ENCODE results near the gene PRADC1. TPM values are rescaled to one million over a fixed set of nuclear protein-coding genes. Genes with fewer than 3 reads are reported as not detected.

PRADC1 gene
- total RNA-seq (2014; rRNA removed; shearing (Covaris generic)) (6.5 and 8.6 TPM in 2 replicates), polyA plus RNA-seq (2016; fragmentation: Nextera tagmentation; extraction: Ambion mirVana) (6.8 and 8.3 TPM in 2 replicates)
- long read RNA-seq, transcript PRADC1-201 (5 exons, 1,083 nt): major isoform, 6 of 6 reads
- long read RNA-seq, partial matches to known transcripts: 0 of 6 reads
- long read RNA-seq, other reads (novel, unspliced or antisense): 0 of 6 reads

DNA sequence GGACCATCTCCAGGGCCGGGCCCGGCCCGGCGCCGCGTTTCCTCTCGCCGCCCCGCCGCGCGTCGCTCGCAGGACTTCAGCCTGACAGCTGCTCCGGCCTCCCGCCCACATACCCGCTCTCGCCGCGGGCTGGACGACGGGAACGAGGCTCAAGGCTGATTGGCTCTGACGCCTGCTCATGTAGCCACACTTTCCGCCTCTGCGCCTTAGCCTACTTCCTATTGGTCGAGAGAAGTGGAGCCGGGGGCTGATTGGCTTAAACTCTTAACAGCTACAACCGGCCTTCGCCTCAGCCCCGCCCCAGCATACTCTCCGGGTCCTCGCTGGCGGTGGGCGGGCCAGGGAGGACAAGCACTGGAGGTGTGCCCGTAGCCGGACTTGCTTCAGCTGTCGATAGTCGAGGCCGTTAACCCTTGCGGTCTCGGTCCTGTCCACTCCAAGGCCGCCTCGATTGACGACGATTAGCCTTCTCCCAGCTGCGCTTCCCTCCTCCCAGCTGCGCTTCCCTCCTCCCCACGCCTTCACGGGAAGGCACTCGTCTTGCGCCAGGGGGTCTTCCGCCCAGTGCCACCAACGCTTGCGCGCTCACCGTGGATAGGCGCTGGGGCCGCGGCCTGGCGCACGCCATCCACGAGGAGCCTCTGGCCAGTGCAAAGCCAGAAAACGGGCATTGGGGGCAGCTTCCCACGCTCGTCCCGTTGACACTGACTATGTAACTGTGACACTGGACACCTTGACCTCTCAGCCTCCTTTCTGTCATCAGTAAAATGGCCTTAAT is at the start of gene PRADC1:
PRADC1 (minus strand) TSS at position 86 of the 778 bp plus-strand sequence; CDS start at position 7, 79 bp downstream.
- Mint-ChIP-seq H3K36me3 (ENCODE audit: low read depth) (peaks cover 22% of the 10 kb centered on the region), H3K27ac (peak within 1 kb of the TSS; percentile 97)
- peaks cover 7% of the 10 kb centered on the region; the same call in 1 of the 2 replicates for H3F3A ChIP-seq (replicated peaks; ENCODE audit: low read depth)

More for the DNA sequence above, at the start of gene PRADC1:
- Histone ChIP-seq H3K79me2 (replicated peaks; ENCODE audit: insufficient read depth) (peaks cover 43% of the 10 kb centered on the region), H3K4me1 (ENCODE audit: insufficient read depth) (peaks cover 29% of the 10 kb centered on the region), H3K36me3 (ENCODE audit: insufficient read depth) (no peaks in the 10 kb centered on the region), H4K20me1 (replicated peaks; ENCODE audit: insufficient read depth) (peaks cover 28% of the 10 kb centered on the region), H3K27me3 (ENCODE audit: insufficient read depth) (no peaks in the 10 kb centered on the region), H2AFZ (peak within 1 kb of the TSS; percentile 99), H3K4me2 (peak within 1 kb of the TSS; percentile 91), H3K27ac (ENCODE audit: low read depth) (peak within 1 kb of the TSS; percentile 11; the same call in 1 of the 2 replicates), H3K9me2 (ENCODE audit: insufficient read depth) (no peaks in the 10 kb centered on the region), H3K4me3 (peak within 1 kb of the TSS; percentile 99)
- TF ChIP-seq EZH2 (IDR thresholded peaks at IDR 0.05; ENCODE audit: low read depth, unreplicated experiment) (no peak), STAT1 (IDR thresholded peaks at IDR 0.05; ENCODE audit: unreplicated experiment) (no peak), NANOG (IDR thresholded peaks at IDR 0.05; ENCODE audit: borderline replicate concordance) (no peak), JUNB (IDR thresholded peaks at IDR 0.05; ENCODE audit: unreplicated experiment) (no peak), ZNF114 (CRISPR knock-in tag; IDR thresholded peaks at IDR 0.05) (no peak), ZNF331 (CRISPR knock-in tag; IDR thresholded peaks at IDR 0.05; ENCODE audit: low read depth) (no peak), ETS1 (IDR thresholded peaks at IDR 0.05) (0 out of 2 replicates have a peak, but pooled peaks have one; percentile 40), CREB1 (CRISPR knock-in tag; IDR thresholded peaks at IDR 0.05; ENCODE audit: low read depth) (peak; percentile 81), POLR2AphosphoS5 (IDR thresholded peaks at IDR 0.05; ENCODE audit: low read depth) (0 out of 2 replicates have a peak, but pooled peaks have one; percentile 37), EZH2phosphoT487 (IDR thresholded peaks at IDR 0.05; ENCODE audit: unreplicated experiment) (no peak)
- TF ChIP-seq, protein P1, sequence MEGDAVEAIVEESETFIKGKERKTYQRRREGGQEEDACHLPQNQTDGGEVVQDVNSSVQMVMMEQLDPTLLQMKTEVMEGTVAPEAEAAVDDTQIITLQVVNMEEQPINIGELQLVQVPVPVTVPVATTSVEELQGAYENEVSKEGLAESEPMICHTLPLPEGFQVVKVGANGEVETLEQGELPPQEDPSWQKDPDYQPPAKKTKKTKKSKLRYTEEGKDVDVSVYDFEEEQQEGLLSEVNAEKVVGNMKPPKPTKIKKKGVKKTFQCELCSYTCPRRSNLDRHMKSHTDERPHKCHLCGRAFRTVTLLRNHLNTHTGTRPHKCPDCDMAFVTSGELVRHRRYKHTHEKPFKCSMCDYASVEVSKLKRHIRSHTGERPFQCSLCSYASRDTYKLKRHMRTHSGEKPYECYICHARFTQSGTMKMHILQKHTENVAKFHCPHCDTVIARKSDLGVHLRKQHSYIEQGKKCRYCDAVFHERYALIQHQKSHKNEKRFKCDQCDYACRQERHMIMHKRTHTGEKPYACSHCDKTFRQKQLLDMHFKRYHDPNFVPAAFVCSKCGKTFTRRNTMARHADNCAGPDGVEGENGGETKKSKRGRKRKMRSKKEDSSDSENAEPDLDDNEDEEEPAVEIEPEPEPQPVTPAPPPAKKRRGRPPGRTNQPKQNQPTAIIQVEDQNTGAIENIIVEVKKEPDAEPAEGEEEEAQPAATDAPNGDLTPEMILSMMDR (conservative IDR thresholded peaks at IDR 0.05; ENCODE audit: low read depth in 2 of 2): no peak
- TF ChIP-seq, protein P2, sequence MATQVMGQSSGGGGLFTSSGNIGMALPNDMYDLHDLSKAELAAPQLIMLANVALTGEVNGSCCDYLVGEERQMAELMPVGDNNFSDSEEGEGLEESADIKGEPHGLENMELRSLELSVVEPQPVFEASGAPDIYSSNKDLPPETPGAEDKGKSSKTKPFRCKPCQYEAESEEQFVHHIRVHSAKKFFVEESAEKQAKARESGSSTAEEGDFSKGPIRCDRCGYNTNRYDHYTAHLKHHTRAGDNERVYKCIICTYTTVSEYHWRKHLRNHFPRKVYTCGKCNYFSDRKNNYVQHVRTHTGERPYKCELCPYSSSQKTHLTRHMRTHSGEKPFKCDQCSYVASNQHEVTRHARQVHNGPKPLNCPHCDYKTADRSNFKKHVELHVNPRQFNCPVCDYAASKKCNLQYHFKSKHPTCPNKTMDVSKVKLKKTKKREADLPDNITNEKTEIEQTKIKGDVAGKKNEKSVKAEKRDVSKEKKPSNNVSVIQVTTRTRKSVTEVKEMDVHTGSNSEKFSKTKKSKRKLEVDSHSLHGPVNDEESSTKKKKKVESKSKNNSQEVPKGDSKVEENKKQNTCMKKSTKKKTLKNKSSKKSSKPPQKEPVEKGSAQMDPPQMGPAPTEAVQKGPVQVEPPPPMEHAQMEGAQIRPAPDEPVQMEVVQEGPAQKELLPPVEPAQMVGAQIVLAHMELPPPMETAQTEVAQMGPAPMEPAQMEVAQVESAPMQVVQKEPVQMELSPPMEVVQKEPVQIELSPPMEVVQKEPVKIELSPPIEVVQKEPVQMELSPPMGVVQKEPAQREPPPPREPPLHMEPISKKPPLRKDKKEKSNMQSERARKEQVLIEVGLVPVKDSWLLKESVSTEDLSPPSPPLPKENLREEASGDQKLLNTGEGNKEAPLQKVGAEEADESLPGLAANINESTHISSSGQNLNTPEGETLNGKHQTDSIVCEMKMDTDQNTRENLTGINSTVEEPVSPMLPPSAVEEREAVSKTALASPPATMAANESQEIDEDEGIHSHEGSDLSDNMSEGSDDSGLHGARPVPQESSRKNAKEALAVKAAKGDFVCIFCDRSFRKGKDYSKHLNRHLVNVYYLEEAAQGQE (IDR thresholded peaks at IDR 0.05; ENCODE audit: unreplicated experiment): no peak
- TF ChIP-seq, protein P3, sequence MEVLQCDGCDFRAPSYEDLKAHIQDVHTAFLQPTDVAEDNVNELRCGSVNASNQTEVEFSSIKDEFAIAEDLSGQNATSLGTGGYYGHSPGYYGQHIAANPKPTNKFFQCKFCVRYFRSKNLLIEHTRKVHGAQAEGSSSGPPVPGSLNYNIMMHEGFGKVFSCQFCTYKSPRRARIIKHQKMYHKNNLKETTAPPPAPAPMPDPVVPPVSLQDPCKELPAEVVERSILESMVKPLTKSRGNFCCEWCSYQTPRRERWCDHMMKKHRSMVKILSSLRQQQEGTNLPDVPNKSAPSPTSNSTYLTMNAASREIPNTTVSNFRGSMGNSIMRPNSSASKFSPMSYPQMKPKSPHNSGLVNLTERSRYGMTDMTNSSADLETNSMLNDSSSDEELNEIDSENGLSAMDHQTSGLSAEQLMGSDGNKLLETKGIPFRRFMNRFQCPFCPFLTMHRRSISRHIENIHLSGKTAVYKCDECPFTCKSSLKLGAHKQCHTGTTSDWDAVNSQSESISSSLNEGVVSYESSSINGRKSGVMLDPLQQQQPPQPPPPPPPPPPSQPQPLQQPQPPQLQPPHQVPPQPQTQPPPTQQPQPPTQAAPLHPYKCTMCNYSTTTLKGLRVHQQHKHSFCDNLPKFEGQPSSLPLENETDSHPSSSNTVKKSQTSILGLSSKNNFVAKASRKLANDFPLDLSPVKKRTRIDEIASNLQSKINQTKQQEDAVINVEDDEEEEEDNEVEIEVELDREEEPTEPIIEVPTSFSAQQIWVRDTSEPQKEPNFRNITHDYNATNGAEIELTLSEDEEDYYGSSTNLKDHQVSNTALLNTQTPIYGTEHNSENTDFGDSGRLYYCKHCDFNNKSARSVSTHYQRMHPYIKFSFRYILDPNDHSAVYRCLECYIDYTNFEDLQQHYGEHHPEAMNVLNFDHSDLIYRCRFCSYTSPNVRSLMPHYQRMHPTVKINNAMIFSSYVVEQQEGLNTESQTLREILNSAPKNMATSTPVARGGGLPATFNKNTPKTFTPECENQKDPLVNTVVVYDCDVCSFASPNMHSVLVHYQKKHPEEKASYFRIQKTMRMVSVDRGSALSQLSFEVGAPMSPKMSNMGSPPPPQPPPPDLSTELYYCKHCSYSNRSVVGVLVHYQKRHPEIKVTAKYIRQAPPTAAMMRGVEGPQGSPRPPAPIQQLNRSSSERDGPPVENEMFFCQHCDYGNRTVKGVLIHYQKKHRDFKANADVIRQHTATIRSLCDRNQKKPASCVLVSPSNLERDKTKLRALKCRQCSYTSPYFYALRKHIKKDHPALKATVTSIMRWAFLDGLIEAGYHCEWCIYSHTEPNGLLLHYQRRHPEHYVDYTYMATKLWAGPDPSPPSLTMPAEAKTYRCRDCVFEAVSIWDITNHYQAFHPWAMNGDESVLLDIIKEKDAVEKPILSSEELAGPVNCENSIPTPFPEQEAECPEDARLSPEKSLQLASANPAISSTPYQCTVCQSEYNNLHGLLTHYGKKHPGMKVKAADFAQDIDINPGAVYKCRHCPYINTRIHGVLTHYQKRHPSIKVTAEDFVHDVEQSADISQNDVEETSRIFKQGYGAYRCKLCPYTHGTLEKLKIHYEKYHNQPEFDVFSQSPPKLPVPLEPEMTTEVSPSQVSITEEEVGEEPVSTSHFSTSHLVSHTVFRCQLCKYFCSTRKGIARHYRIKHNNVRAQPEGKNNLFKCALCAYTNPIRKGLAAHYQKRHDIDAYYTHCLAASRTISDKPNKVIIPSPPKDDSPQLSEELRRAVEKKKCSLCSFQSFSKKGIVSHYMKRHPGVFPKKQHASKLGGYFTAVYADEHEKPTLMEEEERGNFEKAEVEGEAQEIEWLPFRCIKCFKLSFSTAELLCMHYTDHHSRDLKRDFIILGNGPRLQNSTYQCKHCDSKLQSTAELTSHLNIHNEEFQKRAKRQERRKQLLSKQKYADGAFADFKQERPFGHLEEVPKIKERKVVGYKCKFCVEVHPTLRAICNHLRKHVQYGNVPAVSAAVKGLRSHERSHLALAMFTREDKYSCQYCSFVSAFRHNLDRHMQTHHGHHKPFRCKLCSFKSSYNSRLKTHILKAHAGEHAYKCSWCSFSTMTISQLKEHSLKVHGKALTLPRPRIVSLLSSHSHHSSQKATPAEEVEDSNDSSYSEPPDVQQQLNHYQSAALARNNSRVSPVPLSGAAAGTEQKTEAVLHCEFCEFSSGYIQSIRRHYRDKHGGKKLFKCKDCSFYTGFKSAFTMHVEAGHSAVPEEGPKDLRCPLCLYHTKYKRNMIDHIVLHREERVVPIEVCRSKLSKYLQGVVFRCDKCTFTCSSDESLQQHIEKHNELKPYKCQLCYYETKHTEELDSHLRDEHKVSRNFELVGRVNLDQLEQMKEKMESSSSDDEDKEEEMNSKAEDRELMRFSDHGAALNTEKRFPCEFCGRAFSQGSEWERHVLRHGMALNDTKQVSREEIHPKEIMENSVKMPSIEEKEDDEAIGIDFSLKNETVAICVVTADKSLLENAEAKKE (CRISPR knock-in tag; IDR thresholded peaks at IDR 0.05): no peak
- Mint-ChIP-seq H3K9me3 (no peaks in the 10 kb centered on the region), H3K4me1 (peaks cover 29% of the 10 kb centered on the region), H3K4me3 (peak within 1 kb of the TSS; percentile 100), H3K27me3 (ENCODE audit: insufficient read depth, low read depth, poor library complexity) (peaks cover 20% of the 10 kb centered on the region)
- DNase-seq (ENCODE audit: low spot score): peak; percentile 100
- ATAC-seq: peak; percentile 88

Data from GM23338 (cell line).